GM20000 (cell line): ENCODE results near the gene CCT6B.

Experiments used
- DNase-seq: peaks from one replicate; pipeline ENCODE4 v3.0.0; 2012; ENCODE audit warnings: low spot score
- CTCF ChIP-seq: IDR thresholded peaks from 2 replicates; pipeline ENCODE4 v1.5.1; 2012; ENCODE audit warnings: mild to moderate bottlenecking, control low read depth; ENCODE audit errors: extremely low read depth, missing control alignments

The CCT6B gene

GRCh38 chr17:34883106-34884000, 77.9 kb downstream of the CCT6B start:
- DNase-seq: no peak
- no peak for TF ChIP-seq CTCF

- TF ChIP-seq CTCF: no peak
- no peak for DNase-seq
Observed at GRCh38 chr17:34879146-34879545, 82.1 kb downstream of the CCT6B start.
